ENCODE measurements around the gene NR2F2.
"Not testable (repeated sequence)": the region's sequence is repeated elsewhere in the genome, so short reads cannot be mapped to it uniquely, and the experiment has no call there.

Gene NR2F2

DNA sequence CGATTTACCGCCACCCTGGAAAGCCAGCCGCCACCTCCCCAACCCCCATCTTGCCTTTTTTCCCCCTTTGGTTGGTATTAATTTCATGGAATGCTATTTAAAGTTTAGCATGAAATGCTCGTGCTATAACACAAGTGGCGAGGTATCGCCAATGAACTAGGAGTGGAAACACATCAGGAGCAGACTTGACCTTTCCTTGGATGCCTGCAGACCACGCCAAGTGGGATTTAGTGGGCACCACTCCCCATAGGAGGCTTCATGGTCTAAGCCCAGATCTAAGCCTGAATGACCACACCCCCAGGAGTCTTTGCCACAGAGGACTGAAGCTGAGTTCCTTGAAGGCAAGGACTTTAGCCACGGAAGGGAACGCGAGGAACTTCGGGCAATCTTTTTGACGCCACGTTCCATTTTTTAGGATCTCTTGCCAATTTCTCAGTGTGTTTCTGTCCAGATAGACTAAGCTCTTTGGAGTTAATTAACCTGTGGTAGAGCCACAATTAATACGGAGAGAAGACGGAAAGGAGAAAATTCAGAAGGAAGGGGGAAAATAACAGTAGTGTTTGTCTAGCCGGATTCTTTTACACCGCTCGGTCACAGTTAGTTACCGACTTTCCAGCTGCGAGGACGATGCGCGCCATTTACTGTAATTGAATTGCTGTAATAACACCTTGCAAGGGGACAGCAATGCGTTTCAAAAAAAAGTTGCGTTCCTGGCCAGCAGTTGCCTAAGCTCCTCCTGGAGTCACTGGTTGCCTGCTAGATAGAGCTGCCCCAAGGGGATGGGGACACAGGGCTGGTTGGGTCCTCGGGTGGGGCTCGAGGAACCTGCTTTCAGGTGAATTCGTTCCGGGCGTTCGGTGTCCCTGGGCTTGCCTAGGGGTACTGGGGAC, 37.1 kb downstream of the NR2F2 start:
- TF ChIP-seq, protein P1, sequence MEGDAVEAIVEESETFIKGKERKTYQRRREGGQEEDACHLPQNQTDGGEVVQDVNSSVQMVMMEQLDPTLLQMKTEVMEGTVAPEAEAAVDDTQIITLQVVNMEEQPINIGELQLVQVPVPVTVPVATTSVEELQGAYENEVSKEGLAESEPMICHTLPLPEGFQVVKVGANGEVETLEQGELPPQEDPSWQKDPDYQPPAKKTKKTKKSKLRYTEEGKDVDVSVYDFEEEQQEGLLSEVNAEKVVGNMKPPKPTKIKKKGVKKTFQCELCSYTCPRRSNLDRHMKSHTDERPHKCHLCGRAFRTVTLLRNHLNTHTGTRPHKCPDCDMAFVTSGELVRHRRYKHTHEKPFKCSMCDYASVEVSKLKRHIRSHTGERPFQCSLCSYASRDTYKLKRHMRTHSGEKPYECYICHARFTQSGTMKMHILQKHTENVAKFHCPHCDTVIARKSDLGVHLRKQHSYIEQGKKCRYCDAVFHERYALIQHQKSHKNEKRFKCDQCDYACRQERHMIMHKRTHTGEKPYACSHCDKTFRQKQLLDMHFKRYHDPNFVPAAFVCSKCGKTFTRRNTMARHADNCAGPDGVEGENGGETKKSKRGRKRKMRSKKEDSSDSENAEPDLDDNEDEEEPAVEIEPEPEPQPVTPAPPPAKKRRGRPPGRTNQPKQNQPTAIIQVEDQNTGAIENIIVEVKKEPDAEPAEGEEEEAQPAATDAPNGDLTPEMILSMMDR (conservative IDR thresholded peaks at IDR 0.05) = no peak
- no peak for TF ChIP-seq ZFX (IDR thresholded peaks at IDR 0.05)
- H3K27ac ChIP-seq = no peak overlapping the region

DNA sequence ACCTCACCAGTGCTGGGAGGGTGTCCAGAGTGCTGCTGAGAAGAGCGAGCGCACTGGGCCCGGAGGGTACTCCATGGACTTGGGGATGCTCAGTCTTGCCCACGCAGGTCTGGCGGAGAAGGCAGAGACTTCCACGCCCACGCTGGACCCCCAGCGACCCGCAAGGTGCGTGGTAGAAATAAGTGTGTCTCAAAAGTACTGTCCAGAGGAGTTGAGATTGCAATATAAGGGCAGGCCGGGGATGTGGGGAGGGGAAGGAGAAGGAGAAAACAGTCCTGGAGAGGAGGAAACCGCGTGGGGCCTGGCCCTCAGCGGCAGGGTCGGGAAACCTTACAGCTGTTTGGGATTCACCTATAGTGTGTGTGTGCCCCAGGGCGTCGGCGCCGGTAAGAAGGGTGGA, 38.9 kb downstream of the NR2F2 start:
- no peak for TF ChIP-seq ZFX (IDR thresholded peaks at IDR 0.05)
- no peak overlapping the region for H3K27ac ChIP-seq

DNA sequence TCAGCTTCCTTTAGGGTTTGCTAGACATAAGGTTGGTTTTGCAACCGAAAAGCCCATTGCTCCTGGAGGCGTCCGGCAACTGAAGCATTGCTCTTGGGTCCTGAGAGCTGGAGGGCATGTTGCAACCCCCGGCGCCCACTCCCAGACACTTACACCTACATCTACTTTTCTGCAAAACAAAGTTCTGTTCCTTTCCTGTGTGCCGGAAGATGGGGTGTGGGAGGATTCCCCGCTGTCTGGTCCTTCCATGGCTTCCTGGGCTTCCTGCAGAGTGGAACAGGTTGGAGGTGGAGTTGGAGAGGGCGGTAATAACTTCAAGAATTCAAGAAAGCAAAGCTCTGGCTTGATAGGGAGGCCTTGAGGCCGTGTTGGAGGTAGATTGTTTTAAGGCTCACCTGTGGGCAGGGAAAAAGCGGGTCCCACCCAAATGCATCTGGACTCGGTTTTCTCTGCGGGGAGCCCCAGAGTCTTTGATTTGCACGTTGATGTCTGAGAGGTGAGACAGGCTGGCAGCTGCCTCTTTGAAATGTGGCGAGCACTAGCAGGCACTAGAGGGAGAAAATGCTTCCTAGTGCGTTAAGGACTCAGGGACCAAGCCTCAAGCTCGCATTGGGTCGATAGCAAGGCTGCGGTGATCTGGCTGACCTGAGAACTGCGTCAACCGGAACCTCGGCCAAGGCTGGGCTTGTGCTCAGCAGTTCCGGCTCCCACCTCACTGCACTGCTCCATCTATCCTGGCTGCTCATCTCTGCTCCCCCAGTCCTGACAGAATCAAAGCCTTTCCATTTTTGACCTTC, 39.5 kb downstream of the NR2F2 start:
- no peak overlapping the region for H3K27ac ChIP-seq
- TF ChIP-seq, protein P1 (conservative IDR thresholded peaks at IDR 0.05) = no peak
- TF ChIP-seq ZFX (IDR thresholded peaks at IDR 0.05) = no peak

DNA sequence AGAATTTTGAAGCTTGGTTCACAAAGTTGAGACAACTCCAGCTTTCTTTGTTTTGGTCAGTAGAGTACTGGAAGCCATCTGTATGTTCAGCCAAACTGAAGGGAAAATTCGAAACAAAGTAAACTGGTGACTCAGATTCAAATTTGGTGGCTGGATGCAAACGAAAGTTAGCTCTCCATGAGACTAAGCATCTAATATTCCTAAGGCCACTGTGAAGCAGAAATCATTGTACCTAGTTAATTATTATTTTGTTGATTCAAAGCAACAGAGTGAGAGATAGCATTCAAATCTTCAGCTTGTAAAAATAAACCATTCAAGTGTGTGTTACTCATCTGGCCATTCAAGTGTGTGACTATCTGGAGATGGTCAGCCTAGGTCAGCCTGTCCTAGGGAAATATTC, 42.1 kb downstream of the NR2F2 start:
- TF ChIP-seq ZFX (IDR thresholded peaks at IDR 0.05) = no peak
- TF ChIP-seq, protein P1 (conservative IDR thresholded peaks at IDR 0.05) = no peak
- no peak overlapping the region for H3K27ac ChIP-seq

DNA sequence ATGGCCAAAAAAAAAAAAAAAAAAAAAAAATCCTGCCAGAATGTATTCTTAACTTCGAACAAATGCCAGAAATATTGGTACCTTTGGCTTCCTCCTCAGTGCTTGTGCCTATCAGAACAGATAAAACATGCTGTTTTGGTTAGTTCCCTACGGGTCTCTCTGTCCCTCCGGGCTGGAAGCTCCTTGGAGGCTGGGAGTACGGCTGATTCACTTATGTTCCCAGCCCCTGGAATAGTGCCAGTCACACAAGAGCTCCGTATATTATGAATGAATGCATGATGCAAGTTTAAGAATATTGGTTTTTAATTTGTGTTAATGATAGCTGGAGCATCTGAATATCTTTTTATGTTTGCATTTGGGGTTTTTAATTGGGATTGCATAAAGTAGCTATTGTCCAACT, 44.0 kb downstream of the NR2F2 start:
- TF ChIP-seq, protein P1 (conservative IDR thresholded peaks at IDR 0.05) = no peak
- TF ChIP-seq ZFX (IDR thresholded peaks at IDR 0.05) = no peak
- no peak overlapping the region for H3K27ac ChIP-seq

DNA sequence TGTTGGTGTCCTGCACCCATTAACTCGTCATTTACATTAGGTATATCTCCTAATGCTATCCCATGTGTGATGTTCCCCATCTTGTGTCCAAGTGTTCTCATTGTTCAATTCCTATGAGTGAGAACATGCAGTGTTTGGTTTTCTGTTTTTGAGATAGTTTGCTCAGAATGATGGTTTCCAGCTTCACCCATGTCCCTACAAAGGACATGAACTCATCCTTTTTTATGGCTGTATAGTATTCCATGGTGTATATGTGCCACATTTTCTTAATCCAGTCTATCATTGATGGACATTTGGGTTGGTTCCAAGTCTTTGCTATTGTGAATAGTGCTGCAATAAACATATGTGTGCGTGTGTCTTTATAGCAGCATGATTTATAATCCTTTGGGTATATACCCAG, 49.1 kb downstream of the NR2F2 start:
- H3K27ac ChIP-seq = not testable (repeated sequence)

DNA sequence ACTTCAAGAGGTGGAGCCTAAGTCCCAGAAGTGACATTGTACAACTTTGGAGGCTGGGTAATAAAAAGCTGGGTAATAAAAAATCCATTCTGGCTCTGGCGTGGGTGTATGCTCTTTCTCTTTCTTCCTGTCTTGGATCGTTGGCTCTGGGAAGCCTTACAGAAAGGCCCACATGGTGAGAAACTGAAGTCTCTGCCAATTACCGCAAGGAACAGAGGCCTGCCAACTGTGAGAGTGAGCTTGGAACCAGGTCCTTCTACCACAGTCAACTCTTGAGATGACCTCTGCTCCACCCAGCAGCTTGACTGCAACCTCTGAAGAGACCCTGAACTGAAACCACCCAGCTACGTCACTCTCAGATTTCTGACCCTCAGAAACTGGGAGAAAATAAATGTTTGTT, 51.0 kb downstream of the NR2F2 start:
- TF ChIP-seq, protein P1 (conservative IDR thresholded peaks at IDR 0.05) = no peak
- TF ChIP-seq ZFX (IDR thresholded peaks at IDR 0.05) = no peak

DNA sequence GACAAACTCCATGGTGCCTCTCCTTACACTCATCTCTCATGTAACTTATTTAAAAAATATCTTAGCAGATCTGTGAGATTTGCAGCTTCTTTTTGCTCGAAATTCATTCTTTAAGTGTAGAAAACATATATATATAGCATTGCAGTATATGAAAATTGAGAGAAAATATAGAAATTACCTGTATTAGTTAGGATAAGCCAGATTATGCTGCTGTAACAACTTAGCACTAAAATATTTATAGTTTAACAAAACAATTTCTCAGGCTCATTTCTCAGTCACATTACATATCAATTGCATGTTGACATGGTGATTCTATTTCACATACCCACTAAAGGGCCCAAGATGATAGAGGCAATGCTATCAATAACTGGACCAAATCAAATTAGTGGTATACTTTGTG, 54.7 kb downstream of the NR2F2 start:
- TF ChIP-seq, protein P1 (conservative IDR thresholded peaks at IDR 0.05) = no peak
- TF ChIP-seq ZFX (IDR thresholded peaks at IDR 0.05) = no peak

More for the DNA sequence above, 51.0 kb downstream of the NR2F2 start:
- no peak overlapping the region for H3K27ac ChIP-seq

More for the DNA sequence above, 54.7 kb downstream of the NR2F2 start:
- H3K27ac ChIP-seq = no peak overlapping the region
